ENCODE data around the gene PALD1. TPM values are rescaled to one million over a fixed set of nuclear protein-coding genes. Genes with fewer than 3 reads are reported as not detected.
A peak's percentile ranks its signal among the peaks of the same experiment; 100 is the strongest.

Gene PALD1
- total and polyA plus RNA-seq, 2 donors (not counting 1 experiment from before 2014, with no cell fraction given) = 0.09 to 0.33 TPM

DNA sequence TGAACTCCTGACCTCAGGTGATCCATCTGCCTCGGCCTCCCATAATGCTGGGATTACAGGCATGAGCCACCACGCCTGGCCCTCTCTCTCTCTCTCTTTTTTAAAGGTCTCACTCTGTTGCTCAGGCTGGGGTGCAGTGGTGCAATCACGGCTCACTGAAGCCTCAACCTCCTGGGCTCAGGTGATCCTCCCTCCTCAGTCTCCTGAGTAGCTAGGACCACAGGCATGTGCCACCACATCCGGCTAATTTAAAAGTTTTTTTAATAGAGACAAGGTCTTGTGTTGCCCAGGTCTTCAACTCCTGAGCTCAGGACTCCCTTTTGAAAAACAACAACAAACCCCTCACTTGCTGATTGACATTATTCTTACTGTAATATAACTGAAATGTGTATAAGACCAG, 11.6 kb downstream of the PALD1 start:
- DNase-seq (ENCODE audit: low read depth in 2 of 2) = no peak
- H3K27ac ChIP-seq (ENCODE audit: insufficient read depth, low read length) = no peak overlapping the region
- TF ChIP-seq EZH2 (IDR thresholded peaks at IDR 0.05; ENCODE audit: low read length, missing control alignments) (no peak), CTCF (conservative IDR thresholded peaks at IDR 0.05 in 1 of 2, IDR thresholded peaks at IDR 0.05 in 1 of 2; ENCODE audit: low read depth in 1 of 2, low read length in 2 of 2) (no peak)
- H2AFZ ChIP-seq (ENCODE audit: low read length) = no peak overlapping the region
- no peak overlapping the region for H3K4me3 ChIP-seq (replicated peaks in 1 of 4; ENCODE audit: control extremely low read depth in 1 of 4, insufficient read depth in 1 of 4, low read depth in 3 of 4, low read length in 4 of 4)
- no peak overlapping the region for H3K4me2 ChIP-seq (ENCODE audit: extremely low read depth, insufficient read depth, low read length)
- H3K36me3 ChIP-seq (ENCODE audit: control insufficient read depth, insufficient read depth, low read length) = no peaks in the 10 kb centered on the region
- H3K27me3 ChIP-seq (ENCODE audit: control insufficient read depth, insufficient read depth, low read length) = peaks cover 2% of the 10 kb centered on the region
- H3K9me3 ChIP-seq (ENCODE audit: control insufficient read depth, insufficient read depth, low read depth, low read length) = no peaks in the 10 kb centered on the region
- no peaks in the 10 kb centered on the region for H3K4me1 ChIP-seq (ENCODE audit: control insufficient read depth, extremely low read depth, insufficient read depth, low read length)
- H3K79me2 ChIP-seq (ENCODE audit: control insufficient read depth, insufficient read depth, low read length) = no peaks in the 10 kb centered on the region
- no peak overlapping the region for H3K9ac ChIP-seq (ENCODE audit: insufficient read depth, low read length)
- no peaks in the 10 kb centered on the region for H4K20me1 ChIP-seq (ENCODE audit: control insufficient read depth, extremely low read depth, insufficient read depth, low read length)

- H2AFZ ChIP-seq (ENCODE audit: low read length) = no peak overlapping the region
- no peaks in the 10 kb centered on the region for H3K36me3 ChIP-seq (ENCODE audit: control insufficient read depth, insufficient read depth, low read length)
- H4K20me1 ChIP-seq (ENCODE audit: control insufficient read depth, extremely low read depth, insufficient read depth, low read length) = no peaks in the 10 kb centered on the region
- no peaks in the 10 kb centered on the region for H3K9me3 ChIP-seq (ENCODE audit: control insufficient read depth, insufficient read depth, low read depth, low read length)
- no peak overlapping the region for H3K4me2 ChIP-seq (ENCODE audit: extremely low read depth, insufficient read depth, low read length)
- peaks cover 2% of the 10 kb centered on the region for H3K27me3 ChIP-seq (ENCODE audit: control insufficient read depth, insufficient read depth, low read length)
- H3K4me1 ChIP-seq (ENCODE audit: control insufficient read depth, extremely low read depth, insufficient read depth, low read length) = no peaks in the 10 kb centered on the region
- H3K27ac ChIP-seq (ENCODE audit: insufficient read depth, low read length) = no peak overlapping the region
- no peak for DNase-seq (ENCODE audit: low read depth in 2 of 2)
- H3K79me2 ChIP-seq (ENCODE audit: control insufficient read depth, insufficient read depth, low read length) = no peaks in the 10 kb centered on the region
- TF ChIP-seq EZH2 (IDR thresholded peaks at IDR 0.05; ENCODE audit: low read length, missing control alignments) = no peak
- TF ChIP-seq CTCF (conservative IDR thresholded peaks at IDR 0.05 in 1 of 2, IDR thresholded peaks at IDR 0.05 in 1 of 2; ENCODE audit: low read depth in 1 of 2, low read length in 2 of 2) = no peak
- H3K9ac ChIP-seq (ENCODE audit: insufficient read depth, low read length) = no peak overlapping the region
- H3K4me3 ChIP-seq (replicated peaks in 1 of 4; ENCODE audit: control extremely low read depth in 1 of 4, insufficient read depth in 1 of 4, low read depth in 3 of 4, low read length in 4 of 4) = no peak overlapping the region
These were observed 13.0 kb downstream of the PALD1 start for GRCh38 chr10:70491614-70492013.

GRCh38 chr10:70492786-70493659, 14.5 kb downstream of the PALD1 start:
- Histone ChIP-seq H3K9ac (ENCODE audit: insufficient read depth, low read length) (no peak overlapping the region), H2AFZ (ENCODE audit: low read length) (no peak overlapping the region), H3K4me1 (ENCODE audit: control insufficient read depth, extremely low read depth, insufficient read depth, low read length) (no peaks in the 10 kb centered on the region), H4K20me1 (ENCODE audit: control insufficient read depth, extremely low read depth, insufficient read depth, low read length) (no peaks in the 10 kb centered on the region), H3K9me3 (ENCODE audit: control insufficient read depth, insufficient read depth, low read depth, low read length) (no peaks in the 10 kb centered on the region), H3K4me2 (ENCODE audit: extremely low read depth, insufficient read depth, low read length) (no peak overlapping the region), H3K4me3 (replicated peaks in 1 of 4; ENCODE audit: control extremely low read depth in 1 of 4, insufficient read depth in 1 of 4, low read depth in 3 of 4, low read length in 4 of 4) (no peak overlapping the region), H3K79me2 (ENCODE audit: control insufficient read depth, insufficient read depth, low read length) (no peaks in the 10 kb centered on the region), H3K27me3 (ENCODE audit: control insufficient read depth, insufficient read depth, low read length) (peaks cover 2% of the 10 kb centered on the region), H3K27ac (ENCODE audit: insufficient read depth, low read length) (no peak overlapping the region), H3K36me3 (ENCODE audit: control insufficient read depth, insufficient read depth, low read length) (no peaks in the 10 kb centered on the region)
- DNase-seq (ENCODE audit: low read depth in 2 of 2) = peak in 1 of 2 donors; percentile 82
- TF ChIP-seq CTCF (conservative IDR thresholded peaks at IDR 0.05 in 1 of 2, IDR thresholded peaks at IDR 0.05 in 1 of 2; ENCODE audit: low read depth in 1 of 2, low read length in 2 of 2) = no peak
- TF ChIP-seq EZH2 (IDR thresholded peaks at IDR 0.05; ENCODE audit: low read length, missing control alignments) = no peak

Data from fibroblast of lung (primary cell).